ENCODE data around the gene CFAP58. TPM values are rescaled to one million over a fixed set of nuclear protein-coding genes. Genes with fewer than 3 reads are reported as not detected.
A peak's percentile ranks its signal among the peaks of the same experiment; 100 is the strongest.

Gene CFAP58, protein sequence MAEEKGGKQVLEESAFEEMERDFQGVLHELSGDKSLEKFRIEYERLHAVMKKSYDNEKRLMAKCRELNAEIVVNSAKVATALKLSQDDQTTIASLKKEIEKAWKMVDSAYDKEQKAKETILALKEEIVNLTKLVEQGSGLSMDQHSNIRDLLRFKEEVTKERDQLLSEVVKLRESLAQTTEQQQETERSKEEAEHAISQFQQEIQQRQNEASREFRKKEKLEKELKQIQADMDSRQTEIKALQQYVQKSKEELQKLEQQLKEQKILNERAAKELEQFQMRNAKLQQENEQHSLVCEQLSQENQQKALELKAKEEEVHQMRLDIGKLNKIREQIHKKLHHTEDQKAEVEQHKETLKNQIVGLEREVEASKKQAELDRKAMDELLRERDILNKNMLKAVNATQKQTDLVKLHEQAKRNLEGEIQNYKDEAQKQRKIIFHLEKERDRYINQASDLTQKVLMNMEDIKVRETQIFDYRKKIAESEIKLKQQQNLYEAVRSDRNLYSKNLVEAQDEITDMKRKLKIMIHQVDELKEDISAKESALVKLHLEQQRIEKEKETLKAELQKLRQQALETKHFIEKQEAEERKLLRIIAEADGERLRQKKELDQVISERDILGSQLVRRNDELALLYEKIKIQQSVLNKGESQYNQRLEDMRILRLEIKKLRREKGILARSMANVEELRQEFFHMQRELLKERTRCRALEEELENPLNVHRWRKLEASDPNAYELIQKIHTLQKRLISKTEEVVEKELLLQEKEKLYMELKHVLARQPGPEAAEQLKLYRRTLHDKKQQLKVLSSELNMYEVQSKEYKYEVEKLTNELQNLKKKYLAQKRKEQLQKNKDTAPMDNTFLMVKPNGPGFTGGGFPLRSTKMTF
- total RNA-seq, result 1 to 10 TPM; 3.5 to 4.8 TPM

DNA sequence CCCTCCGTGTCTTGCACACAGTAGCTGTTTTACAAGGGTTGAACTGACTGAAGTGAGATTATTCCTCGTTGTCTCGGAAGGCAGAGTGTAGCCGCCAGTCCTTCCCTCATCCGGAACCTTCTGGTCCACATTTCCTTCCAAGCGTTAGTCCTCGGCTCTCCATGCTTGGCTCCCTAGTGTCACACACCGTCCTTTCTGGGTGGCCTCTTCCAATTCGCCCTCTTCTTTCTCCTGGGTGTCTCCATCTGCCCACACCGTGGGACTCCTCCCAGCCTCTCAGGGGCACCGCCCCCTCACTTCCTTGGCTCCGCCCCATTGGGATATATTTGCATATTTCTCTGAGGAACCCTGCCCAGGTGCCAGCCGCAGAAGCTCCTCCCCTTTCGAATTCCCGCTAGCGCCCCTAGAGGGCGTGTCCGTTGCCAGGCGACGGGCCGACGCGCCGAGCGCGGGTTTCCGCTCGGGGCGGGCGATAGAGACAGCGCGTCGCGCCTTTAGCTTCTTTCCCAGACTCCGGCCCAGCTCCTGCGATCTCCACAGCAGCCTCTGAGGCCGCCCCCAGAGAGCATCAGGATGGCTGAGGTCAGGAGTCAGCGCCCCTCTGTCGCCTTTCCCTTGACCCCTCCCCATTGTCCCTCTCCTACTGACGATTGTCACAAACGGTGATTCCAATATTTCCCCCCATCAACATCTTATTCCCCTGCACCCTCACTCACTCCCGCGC, at the start of gene CFAP58:
Gene CFAP58, plus strand, starts transcription at position 509 of the 724 bp plus-strand sequence. Its CDS starts 65 bp downstream, at position 574.
- TF ChIP-seq, protein P1, sequence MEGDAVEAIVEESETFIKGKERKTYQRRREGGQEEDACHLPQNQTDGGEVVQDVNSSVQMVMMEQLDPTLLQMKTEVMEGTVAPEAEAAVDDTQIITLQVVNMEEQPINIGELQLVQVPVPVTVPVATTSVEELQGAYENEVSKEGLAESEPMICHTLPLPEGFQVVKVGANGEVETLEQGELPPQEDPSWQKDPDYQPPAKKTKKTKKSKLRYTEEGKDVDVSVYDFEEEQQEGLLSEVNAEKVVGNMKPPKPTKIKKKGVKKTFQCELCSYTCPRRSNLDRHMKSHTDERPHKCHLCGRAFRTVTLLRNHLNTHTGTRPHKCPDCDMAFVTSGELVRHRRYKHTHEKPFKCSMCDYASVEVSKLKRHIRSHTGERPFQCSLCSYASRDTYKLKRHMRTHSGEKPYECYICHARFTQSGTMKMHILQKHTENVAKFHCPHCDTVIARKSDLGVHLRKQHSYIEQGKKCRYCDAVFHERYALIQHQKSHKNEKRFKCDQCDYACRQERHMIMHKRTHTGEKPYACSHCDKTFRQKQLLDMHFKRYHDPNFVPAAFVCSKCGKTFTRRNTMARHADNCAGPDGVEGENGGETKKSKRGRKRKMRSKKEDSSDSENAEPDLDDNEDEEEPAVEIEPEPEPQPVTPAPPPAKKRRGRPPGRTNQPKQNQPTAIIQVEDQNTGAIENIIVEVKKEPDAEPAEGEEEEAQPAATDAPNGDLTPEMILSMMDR (IDR thresholded peaks at IDR 0.05), result peak; percentile 38 to 78
- Histone ChIP-seq H3K36me3 (no peaks in the 10 kb centered on the region), H3K4me3 (peak within 1 kb of the TSS; percentile 30 to 49), H3K9me3 (no peaks in the 10 kb centered on the region), H3K27me3 (no peaks in the 10 kb centered on the region), H3K27ac (no peak within 1 kb of the TSS), H3K4me1 (peaks cover 0 to 24% of the 10 kb centered on the region in 2 donors)
- DNase-seq (ENCODE audit: low spot score), result peak; percentile 97

DNA sequence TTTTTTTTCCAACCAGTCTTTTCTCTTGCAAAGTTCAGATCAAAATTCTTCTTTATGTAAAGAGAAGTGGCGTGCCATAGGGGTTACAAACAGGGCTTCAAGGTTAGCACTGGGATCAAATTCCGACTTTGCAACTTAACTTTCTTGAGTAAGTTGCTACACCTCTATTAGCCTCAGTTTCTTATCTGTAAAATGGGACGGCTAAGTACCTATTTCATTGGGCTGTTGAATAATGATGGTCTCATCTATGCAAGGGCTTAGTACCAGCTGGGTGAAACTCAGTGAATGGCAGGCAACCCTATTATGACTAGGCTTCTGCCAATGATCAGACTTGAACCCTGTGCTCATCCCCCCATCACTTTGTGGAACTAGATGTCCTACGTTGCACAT, 49.3 kb upstream of the CFAP58 start:
- H3K4me3 ChIP-seq, result no peak overlapping the region
- TF ChIP-seq, protein P1 (IDR thresholded peaks at IDR 0.05), result no peak
- H3K27me3 ChIP-seq, result no peaks in the 10 kb centered on the region
- peaks cover 0 to 92% of the 10 kb centered on the region in 2 donors for H3K4me1 ChIP-seq
- no peaks in the 10 kb centered on the region for H3K9me3 ChIP-seq
- peak overlapping the region; percentile 96 to 97 for H3K27ac ChIP-seq
- DNase-seq (ENCODE audit: low spot score), result no peak
- H3K36me3 ChIP-seq, result peaks cover 9% of the 10 kb centered on the region

DNA sequence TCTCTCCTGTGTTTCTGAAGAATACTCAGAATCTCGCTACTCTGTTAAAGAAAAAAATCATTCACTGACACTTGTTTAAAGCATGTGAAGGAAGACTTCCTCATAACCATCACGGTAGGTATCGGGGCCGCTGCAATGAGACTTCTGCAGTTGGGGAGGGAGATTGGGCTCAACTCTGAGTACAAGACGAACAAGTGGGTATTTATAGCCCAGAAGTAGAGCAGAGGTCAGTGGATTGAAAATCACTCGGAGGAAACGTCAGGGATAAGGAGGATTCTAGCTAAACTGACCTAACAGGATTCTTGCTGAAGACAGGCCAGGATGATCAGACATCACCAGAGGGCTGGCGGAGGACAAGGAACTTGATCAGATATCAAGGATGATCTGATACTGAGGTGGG, 48.7 kb upstream of the CFAP58 start:
- DNase-seq (ENCODE audit: low spot score), result no peak
- no peak overlapping the region for H3K4me3 ChIP-seq
- peaks cover 9% of the 10 kb centered on the region for H3K36me3 ChIP-seq
- peak overlapping the region; percentile 96 to 97 for H3K27ac ChIP-seq
- TF ChIP-seq, protein P1 (IDR thresholded peaks at IDR 0.05), result no peak
- H3K9me3 ChIP-seq, result no peaks in the 10 kb centered on the region
- no peaks in the 10 kb centered on the region for H3K27me3 ChIP-seq
- H3K4me1 ChIP-seq, result peaks cover 0 to 92% of the 10 kb centered on the region in 2 donors

DNA sequence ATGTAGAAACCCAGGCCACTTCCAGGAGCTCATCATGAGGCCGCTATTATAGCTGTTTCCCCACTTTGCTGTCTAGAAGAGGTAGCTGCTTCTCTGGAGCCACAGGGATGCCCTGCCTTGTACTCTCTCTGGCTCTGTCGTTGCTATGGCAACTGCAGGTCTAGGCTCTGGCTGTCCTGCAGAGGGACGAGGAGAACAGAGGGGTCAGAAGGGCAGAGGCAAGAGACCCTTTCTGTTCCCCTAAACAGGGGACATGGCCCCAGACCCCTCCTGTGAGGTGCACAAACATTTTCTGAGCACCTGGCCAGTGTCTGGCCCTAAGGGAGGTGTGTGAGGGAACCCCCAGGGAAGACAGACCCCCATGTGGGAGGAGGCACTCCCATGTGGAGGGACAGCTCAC, 46.7 kb upstream of the CFAP58 start:
- Histone ChIP-seq H3K27me3 (no peaks in the 10 kb centered on the region), H3K9me3 (no peaks in the 10 kb centered on the region), H3K27ac (peak overlapping the region; percentile 96 to 97), H3K36me3 (peaks cover 23% of the 10 kb centered on the region), H3K4me1 (peaks cover 0 to 92% of the 10 kb centered on the region in 2 donors), H3K4me3 (no peak overlapping the region)
- TF ChIP-seq, protein P1 (IDR thresholded peaks at IDR 0.05), result no peak
- DNase-seq (ENCODE audit: low spot score), result no peak

DNA sequence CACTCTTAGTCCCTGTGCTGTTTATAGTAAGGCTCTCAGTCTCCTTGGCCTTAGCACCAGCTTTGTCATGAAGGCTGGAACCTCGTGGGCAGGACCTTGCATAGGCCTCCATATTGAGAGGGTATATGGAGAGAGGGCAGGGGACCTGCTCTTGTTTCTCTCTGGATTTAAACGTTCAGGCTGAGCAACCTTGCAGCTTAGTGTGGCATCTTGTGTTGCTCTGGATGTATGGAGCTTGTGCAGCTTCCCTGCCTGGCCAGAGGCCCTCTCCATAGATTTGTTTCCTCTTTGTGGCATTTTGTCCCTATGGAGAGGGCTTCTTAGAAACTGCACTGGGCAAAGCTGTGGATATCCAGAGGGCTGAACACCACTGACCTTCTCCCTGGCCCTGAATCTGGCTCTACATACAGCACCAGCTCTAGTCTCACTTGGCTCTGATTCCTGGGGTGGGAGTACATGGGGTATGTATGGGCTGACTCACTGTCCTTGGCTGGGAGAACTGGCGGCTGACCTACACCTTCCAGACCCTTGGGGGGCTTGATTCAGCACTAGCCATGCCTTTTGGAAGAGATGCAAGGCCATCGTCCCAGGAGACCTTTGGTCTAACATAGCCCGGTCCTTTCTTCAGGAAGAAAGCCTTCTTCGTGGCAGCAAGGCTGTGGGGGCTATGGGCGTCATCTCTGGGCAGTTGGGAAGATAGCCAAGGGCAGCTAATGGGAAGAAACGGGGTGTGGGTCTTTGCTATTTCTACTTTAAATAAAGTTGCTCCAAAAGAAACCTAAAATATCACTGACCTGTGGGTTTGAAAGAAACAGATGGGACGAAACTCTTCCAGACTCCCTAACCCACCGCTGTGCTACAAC, 45.8 kb upstream of the CFAP58 start:
- TF ChIP-seq, protein P1 (IDR thresholded peaks at IDR 0.05), result no peak
- Histone ChIP-seq H3K4me1 (peaks cover 0 to 92% of the 10 kb centered on the region in 2 donors), H3K36me3 (peaks cover 32% of the 10 kb centered on the region), H3K4me3 (no peak overlapping the region), H3K9me3 (no peaks in the 10 kb centered on the region), H3K27me3 (no peaks in the 10 kb centered on the region), H3K27ac (peak overlapping the region; percentile 96 to 97)
- DNase-seq (ENCODE audit: low spot score), result no peak

All from right atrium auricular region (tissue), 2 donors.